ENCODE measurements around the gene GIT1.
A peak's percentile ranks its signal among the peaks of the same experiment; 100 is the strongest.

GIT1 gene

DNA sequence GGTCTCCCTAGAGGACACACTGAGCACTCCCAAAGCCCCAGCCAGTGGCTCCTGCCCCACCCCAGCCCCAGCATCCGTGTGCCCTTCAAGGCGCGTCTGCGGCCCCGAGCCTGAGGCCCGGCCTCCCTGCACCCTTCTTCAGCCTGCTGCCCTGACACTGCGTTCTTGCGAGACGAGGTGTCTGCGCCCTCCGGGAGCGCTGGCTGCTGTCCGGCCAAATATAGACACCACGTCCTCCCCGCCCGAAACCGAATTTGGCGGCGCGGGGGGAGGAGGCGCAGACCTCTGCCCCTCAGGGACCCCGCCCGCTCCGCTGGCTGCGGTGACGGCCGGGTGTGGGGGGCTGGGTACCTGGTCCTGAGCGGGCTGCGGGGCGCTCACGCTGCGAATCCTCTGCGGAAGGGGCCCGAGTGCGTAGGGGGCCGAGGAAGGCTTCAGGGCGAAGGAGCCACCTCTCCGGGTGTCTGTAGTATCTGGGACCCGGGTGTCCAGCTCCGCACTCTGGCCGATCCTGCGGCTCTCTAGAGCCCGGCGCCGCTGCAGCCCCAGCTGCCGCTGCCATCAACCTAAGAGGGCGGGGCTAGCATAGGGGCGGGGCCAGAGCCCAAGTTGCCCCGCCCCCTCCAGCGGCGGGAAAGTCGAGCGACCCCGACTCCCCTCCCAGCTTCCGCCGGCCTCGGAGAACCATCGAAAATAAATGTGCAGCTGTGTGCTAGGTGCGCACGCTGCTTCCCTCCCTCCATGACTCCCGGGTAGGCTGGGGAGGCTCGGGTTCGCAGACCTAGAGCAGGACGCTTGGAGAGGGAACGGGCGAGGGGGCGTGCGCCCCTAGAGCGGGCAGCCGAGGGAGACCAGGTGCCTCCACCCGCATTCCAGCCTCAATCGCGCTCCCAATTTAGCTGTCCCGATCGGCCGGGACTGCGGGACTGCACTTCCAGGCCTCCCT lies 33.2 kb upstream of the GIT1 start, which contains the start of gene CORO6:
Gene CORO6, minus strand, starts transcription at position 576 of the 946 bp plus-strand sequence. CDS start 1,491 bp downstream, outside the sequence.
- Histone ChIP-seq H3K4me3 (ENCODE audit: low read depth, low read length, poor library complexity, severe bottlenecking) (peak within 1 kb of the TSS; percentile 71), H4K20me1 (ENCODE audit: insufficient read depth, low read length) (no peaks in the 10 kb centered on the region), H3K36me3 (ENCODE audit: insufficient read depth, low read length) (peaks cover 11% of the 10 kb centered on the region), H3K27me3 (ENCODE audit: insufficient read depth, low read length) (peaks cover 5% of the 10 kb centered on the region; the same call in 1 of the 2 replicates), H3K9me3 (ENCODE audit: low read length) (no peaks in the 10 kb centered on the region), H3K9me2 (ENCODE audit: low read depth, low read length) (no peaks in the 10 kb centered on the region), H3K27ac (ENCODE audit: low read depth, low read length, poor library complexity, severe bottlenecking) (no peak within 1 kb of the TSS), H3K4me2 (ENCODE audit: low read length) (peak within 1 kb of the TSS; percentile 94), H3K9ac (ENCODE audit: low read length) (peak within 1 kb of the TSS; percentile 64), H3F3A (ENCODE audit: insufficient read depth, low read length) (no peaks in the 10 kb centered on the region), H2AFZ (ENCODE audit: low read length) (no peak within 1 kb of the TSS), H3K79me2 (ENCODE audit: insufficient read depth, low read length) (no peaks in the 10 kb centered on the region), H3K4me1 (ENCODE audit: insufficient read depth, low read length, severe bottlenecking) (peaks cover 26% of the 10 kb centered on the region)
- no peak for TF ChIP-seq EZH2 (IDR thresholded peaks at IDR 0.05; ENCODE audit: borderline replicate concordance, low read length)
- TF ChIP-seq, protein P1, sequence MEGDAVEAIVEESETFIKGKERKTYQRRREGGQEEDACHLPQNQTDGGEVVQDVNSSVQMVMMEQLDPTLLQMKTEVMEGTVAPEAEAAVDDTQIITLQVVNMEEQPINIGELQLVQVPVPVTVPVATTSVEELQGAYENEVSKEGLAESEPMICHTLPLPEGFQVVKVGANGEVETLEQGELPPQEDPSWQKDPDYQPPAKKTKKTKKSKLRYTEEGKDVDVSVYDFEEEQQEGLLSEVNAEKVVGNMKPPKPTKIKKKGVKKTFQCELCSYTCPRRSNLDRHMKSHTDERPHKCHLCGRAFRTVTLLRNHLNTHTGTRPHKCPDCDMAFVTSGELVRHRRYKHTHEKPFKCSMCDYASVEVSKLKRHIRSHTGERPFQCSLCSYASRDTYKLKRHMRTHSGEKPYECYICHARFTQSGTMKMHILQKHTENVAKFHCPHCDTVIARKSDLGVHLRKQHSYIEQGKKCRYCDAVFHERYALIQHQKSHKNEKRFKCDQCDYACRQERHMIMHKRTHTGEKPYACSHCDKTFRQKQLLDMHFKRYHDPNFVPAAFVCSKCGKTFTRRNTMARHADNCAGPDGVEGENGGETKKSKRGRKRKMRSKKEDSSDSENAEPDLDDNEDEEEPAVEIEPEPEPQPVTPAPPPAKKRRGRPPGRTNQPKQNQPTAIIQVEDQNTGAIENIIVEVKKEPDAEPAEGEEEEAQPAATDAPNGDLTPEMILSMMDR (IDR thresholded peaks at IDR 0.05; ENCODE audit: low read length): no peak

DNA sequence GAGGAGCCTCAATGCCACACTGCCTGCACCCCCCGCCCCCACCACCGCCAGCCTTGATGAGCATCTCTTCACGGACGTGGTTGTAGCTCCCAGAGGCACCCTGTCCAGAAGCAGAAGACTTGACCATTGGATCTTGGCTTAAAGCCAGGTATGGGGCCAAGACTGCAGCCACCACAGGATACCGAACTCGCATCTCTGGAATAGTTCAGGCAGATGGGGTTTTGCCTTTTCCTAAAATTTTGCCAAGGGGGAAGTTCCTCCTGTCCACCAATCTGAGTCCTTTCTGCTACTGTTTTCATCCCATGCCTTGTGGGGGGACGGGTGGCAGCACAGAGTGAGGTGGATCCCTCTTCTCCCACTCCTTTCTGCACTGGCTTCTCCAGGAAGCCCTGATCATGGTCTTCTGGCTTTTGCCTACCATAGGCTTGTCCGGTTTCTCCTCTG lies 32.3 kb upstream of the GIT1 start:
- Histone ChIP-seq H3K9ac (ENCODE audit: low read length) (peak overlapping the region; percentile 64; the same call in 1 of the 2 replicates), H3K4me1 (ENCODE audit: insufficient read depth, low read length, severe bottlenecking) (peaks cover 34% of the 10 kb centered on the region), H3K4me3 (ENCODE audit: low read depth, low read length, poor library complexity, severe bottlenecking) (peak overlapping the region; percentile 71), H3K36me3 (ENCODE audit: insufficient read depth, low read length) (peaks cover 11% of the 10 kb centered on the region), H3K27ac (ENCODE audit: low read depth, low read length, poor library complexity, severe bottlenecking) (no peak overlapping the region), H2AFZ (ENCODE audit: low read length) (no peak overlapping the region), H3K9me2 (ENCODE audit: low read depth, low read length) (no peaks in the 10 kb centered on the region), H3K9me3 (ENCODE audit: low read length) (no peaks in the 10 kb centered on the region), H3K27me3 (ENCODE audit: insufficient read depth, low read length) (peaks cover 5% of the 10 kb centered on the region; the same call in 1 of the 2 replicates), H3K79me2 (ENCODE audit: insufficient read depth, low read length) (no peaks in the 10 kb centered on the region), H4K20me1 (ENCODE audit: insufficient read depth, low read length) (no peaks in the 10 kb centered on the region), H3F3A (ENCODE audit: insufficient read depth, low read length) (no peaks in the 10 kb centered on the region), H3K4me2 (ENCODE audit: low read length) (peak overlapping the region; percentile 94)
- TF ChIP-seq EZH2 (IDR thresholded peaks at IDR 0.05; ENCODE audit: borderline replicate concordance, low read length): no peak
- TF ChIP-seq, protein P1 (IDR thresholded peaks at IDR 0.05; ENCODE audit: low read length): no peak

DNA sequence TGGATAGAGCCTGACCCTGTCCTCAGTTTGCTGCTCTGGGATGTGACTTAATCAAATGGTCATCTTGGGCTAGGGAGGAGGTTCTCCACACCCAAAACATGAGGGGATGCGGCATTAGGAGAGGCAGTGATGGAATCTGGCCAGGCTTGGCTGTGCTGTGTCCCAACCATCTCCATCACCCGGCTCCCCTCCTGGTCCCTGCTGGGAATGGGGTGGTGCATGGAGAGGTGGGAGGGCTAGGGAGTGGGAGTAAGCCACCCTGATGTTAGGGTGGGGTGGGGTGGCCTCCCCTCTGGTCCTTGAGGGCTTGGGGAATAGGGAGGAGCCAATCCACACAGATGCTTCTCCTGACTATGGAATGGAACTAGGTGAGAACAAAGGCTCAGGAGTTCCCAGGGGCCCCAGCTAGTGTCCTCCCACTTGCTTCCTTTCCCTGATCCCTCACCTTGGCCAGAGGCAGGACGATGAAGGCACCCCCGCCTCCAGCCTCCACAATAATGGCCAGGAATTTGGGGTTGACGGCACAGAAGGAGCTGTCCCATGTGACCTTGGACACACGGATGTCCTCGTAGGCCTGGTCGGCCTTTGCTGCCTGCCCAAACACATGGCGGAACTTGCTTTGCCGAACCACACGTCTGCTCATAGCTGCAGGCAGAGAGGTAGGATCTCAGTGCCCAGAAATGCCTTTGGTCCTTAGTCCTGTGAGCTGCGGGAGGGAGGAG lies 31.5 kb upstream of the GIT1 start:
- Histone ChIP-seq H3K4me3 (ENCODE audit: low read depth, low read length, poor library complexity, severe bottlenecking) (no peak overlapping the region), H3K27me3 (ENCODE audit: insufficient read depth, low read length) (peaks cover 9% of the 10 kb centered on the region; the same call in 1 of the 2 replicates), H4K20me1 (ENCODE audit: insufficient read depth, low read length) (no peaks in the 10 kb centered on the region), H3K36me3 (ENCODE audit: insufficient read depth, low read length) (peaks cover 7% of the 10 kb centered on the region), H2AFZ (ENCODE audit: low read length) (no peak overlapping the region), H3K4me2 (ENCODE audit: low read length) (no peak overlapping the region), H3K4me1 (ENCODE audit: insufficient read depth, low read length, severe bottlenecking) (peaks cover 42% of the 10 kb centered on the region), H3K9me3 (ENCODE audit: low read length) (no peaks in the 10 kb centered on the region), H3K9ac (ENCODE audit: low read length) (no peak overlapping the region), H3F3A (ENCODE audit: insufficient read depth, low read length) (no peaks in the 10 kb centered on the region), H3K27ac (ENCODE audit: low read depth, low read length, poor library complexity, severe bottlenecking) (no peak overlapping the region), H3K9me2 (ENCODE audit: low read depth, low read length) (no peaks in the 10 kb centered on the region), H3K79me2 (ENCODE audit: insufficient read depth, low read length) (no peaks in the 10 kb centered on the region)
- no peak for TF ChIP-seq EZH2 (IDR thresholded peaks at IDR 0.05; ENCODE audit: borderline replicate concordance, low read length)
- TF ChIP-seq, protein P1 (IDR thresholded peaks at IDR 0.05; ENCODE audit: low read length): no peak
